NCI-H1694 (cell line): Measurements from ENCODE around the gene NPR2.

Source experiments
- DNase-seq: peaks from one replicate; lab custom pipeline; 2025; lab: John Stamatoyannopoulos, UW

NPR2 gene

DNA sequence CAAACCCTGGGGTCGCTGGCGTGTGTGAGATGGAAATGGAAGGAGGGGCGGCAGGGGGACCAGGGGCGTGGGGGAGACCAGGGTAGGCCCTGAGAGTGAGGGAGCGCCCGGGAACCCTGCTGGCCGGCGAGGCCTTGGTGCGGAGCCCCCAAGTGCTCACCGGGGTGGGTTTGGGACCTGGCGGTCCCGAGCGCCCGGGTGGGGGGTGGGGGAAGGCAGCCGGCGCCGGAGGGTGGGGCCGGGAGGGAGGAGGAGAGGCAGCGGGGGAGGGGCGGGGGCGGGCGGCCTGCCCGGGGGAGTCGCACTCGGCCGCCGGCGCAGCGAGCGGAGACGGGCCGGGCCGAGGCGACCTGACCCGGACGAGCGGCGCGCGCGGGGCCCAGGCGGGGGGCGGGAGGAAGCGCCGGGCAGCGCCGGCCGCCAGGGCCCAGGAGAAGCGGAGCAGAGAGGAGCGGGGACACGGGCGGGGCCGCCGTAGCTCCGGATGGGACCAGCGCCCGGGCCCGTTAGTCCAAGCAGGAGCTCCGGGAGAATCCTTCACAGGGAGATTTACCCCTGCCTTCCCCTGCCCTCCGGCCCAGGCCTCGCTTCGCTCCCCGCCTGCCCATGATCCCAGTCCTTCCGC lies at the start of gene NPR2:
Gene NPR2 (plus strand): TSS at position 295 of the 625 bp plus-strand sequence. CDS start 818 bp downstream, outside the sequence.
- no peak for DNase-seq

GRCh38 chr9:35741740-35742139 lies 49.7 kb upstream of the NPR2 start:
- no peak for DNase-seq

GRCh38 chr9:35743452-35743851 lies 47.9 kb upstream of the NPR2 start:
- no peak for DNase-seq

- DNase-seq = no peak
Observed at GRCh38 chr9:35743880-35744518, 47.4 kb upstream of the NPR2 start.

GRCh38 chr9:35745569-35745968 lies 45.8 kb upstream of the NPR2 start:
- DNase-seq = no peak

DNA sequence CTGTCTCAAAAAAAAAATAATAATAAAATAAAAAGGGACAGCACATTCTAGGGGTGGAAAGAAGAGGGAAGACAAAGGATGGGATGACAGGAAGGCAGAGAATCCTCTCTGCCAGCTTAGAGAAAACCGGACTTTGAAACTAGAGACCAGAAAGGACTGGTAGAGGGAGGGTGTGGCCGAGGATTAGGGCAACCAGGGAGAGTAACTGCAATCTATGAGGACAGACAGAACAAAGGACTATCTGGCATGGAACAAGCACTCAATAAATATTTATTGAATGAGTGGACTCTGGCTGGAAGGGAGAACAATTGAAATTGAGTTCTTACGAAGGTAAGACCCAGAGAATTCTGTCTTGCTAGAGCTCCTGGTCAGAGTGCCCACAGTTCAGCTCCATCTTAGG lies 44.8 kb upstream of the NPR2 start:
- no peak for DNase-seq

DNA sequence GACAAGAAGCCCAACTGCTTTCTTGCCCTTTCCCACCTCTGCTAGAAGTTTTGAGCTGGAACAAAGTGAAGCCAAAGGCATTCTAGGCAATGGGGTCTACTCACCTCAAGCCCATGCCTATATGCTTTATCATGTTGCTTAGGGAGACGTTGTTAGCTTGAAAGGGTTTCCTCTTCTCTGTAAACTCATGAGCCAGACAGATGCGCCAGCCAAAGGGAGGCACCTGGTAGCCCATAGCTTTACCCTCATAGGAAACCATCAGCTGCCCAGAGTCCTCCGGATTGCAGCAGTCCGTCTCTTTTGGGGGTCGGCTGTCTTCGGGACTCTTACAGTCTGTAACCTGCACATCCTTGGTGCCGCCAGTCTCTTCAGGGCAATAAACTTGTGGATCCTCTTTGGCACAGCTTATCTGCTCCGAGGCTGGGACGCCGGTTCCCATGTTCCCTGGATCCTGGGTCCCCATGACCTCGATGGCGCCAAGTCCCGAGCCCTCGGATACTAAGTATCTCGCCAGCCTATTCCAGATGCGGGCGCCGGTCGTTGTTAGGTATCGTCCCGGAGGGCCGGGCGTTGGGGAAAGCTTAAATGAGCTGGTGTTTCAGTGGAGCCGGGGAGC lies 43.0 kb upstream of the NPR2 start:
- no peak for DNase-seq

GRCh38 chr9:35748858-35749514 lies 42.4 kb upstream of the NPR2 start, which contains the start of the genes GBA2 and RGP1:
Gene GBA2 (minus strand): TSS chr9:35749228. CDS start chr9:35748704, 524 bp downstream.
Gene RGP1 (plus strand): TSS chr9:35749287. CDS start chr9:35749756, 469 bp downstream.
- DNase-seq = peak; percentile 19

DNA sequence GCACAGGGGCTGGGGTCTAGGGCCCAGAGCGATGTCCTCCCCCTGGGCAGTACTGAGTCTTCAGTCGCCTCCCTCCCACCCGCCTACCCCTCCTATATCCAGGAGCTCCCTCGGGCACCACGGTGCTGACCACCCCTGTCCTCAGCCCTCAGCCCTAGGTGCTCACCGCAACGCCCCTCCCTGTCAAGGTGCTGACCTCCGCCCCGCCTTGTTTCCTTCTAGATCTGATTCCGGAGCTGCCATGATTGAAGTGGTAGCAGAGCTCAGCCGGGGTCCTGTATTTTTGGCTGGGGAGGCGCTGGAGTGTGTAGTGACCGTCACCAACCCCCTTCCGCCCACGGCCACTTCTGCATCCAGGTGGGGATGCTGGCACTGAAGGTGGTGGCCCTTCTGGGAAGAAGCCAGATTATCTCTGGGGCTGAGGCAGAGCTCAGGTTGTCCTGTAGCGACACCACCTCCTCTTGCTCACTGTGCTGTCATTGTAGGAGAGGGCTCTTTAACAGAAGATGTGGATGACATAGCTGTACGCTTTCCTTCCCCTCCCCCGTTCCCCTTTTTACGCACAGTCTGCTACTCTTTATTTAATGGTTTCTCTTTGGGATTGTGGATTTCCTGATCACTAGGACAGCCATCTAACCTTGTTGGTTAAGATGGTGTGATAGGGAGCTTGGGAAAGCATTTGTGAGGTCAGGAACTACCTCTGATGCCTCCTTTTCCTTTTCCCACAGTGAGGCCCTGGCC lies 41.7 kb upstream of the NPR2 start:
- DNase-seq = no peak

DNA sequence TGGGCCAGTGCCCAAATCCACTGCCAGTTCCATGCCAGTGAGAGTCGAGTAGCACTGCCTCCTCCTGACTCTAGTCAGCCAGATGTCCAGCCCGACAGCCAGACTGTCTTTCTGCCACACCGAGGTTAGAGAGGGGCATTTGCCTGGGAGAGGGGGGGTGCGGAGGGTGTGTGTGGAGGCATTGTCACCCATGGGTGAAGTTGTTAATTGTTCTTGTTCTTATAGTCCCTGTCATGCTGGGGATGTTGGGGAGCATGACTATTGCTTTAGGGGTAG lies 41.2 kb upstream of the NPR2 start:
- DNase-seq = no peak

- DNase-seq = no peak
Observed at GRCh38 chr9:35753466-35753865, 37.9 kb upstream of the NPR2 start.

- no peak for DNase-seq
Observed at GRCh38 chr9:35754264-35754663, 37.1 kb upstream of the NPR2 start, which contains the start of gene MSMP. Gene MSMP (minus strand): TSS chr9:35754276. CDS start chr9:35754129, 147 bp downstream.

GRCh38 chr9:35755071-35755470 lies 36.3 kb upstream of the NPR2 start:
- no peak for DNase-seq

GRCh38 chr9:35756275-35757225 lies 34.8 kb upstream of the NPR2 start:
- no peak for DNase-seq

DNA sequence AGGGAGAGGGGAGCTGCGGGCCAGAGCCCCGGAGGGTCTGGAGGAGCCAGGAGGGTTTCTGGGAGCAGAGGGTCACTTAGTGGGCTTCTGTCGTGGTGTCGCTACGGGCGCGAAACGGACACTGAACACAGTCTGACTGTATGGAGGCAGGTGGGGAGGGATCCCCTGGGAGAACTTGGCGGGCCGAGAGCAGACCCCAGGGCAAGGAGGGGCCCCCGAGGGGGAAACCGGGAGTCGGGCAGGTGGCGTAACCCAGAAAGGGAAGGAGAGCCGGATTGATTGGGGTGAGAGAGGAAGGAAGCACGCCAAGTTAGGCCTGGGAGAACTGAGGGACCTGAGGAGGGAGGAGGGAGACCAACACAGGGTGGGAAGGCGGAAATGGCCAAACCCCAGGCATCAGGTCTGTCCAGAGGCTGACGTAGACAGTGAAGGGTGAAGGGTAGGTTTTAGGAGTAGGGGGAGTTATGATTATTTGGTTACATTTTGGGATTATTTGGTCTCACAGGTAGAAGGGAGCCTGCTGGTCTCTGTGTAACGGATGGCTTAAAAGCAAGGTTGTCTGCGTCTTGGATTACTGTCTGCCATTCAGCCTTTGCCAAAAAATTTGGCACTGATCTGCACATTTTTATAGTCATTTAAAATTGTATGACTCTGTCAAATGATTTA lies 34.0 kb upstream of the NPR2 start:
- no peak for DNase-seq

- DNase-seq = no peak
Observed at GRCh38 chr9:35757892-35758275, 33.5 kb upstream of the NPR2 start.

- no peak for DNase-seq
Observed at GRCh38 chr9:35758475-35759050, 32.8 kb upstream of the NPR2 start.

DNA sequence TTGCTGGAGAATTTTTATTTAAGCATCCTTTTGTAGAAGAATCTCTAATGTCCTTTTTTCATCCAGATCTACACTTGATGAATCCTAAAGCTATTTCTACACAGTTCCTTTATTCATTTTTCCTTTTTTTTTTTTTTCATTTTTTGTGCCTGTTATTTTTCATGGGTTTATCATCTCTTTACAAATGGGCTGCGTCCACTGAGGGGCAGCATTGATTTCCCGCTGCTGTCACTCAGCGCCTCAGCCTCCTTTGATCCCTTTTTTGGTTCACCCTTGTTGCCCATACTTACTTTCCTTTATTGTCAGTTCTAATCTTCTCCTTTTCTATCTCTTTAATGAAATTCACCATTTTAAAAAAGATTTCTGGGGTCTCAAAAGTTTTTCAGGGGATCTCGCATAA lies 31.6 kb upstream of the NPR2 start:
- DNase-seq = no peak

DNA sequence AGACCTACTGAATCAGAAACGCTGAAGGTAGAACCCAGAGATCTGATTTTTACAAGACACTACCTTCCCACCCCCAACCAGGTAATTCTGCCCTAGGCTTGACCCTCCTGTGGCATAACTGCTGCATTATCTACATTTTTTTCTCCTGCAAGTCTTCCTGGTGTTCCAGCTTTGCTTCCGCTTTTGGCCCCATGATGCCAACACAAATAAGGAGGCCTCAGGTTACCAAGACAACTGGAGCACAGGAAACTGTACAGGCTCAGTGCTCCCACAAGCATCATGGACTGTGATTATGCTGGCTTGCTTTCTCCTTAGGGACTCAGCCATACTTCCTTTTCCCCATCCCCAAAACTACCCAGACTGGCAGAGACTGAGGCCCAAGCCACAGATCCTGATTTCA lies 30.7 kb upstream of the NPR2 start:
- DNase-seq = no peak

DNA sequence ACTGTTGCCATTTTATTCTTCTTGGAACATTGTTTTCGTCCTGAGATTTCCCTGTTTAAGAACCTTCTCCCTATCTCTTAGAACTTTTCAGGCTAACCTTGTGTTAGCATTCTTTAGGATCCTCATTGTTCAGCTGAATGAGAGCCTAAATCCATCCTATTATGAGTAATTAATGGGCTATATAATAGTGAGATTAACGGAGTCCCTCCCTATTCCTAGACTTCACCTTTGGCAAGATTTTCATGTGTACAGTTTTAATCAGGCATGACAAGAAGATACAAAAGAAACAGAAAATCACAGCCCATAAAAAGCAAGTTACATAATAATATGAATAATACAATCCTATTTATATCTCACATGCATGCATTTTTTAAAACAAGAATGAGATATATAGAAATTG lies 28.2 kb upstream of the NPR2 start:
- no peak for DNase-seq
